Osteocyte (in vitro differentiated cells): ENCODE results near the gene DNTTIP2. TPM values are rescaled to one million over a fixed set of nuclear protein-coding genes. Genes with fewer than 3 reads are reported as not detected.
"Not testable (repeated sequence)": the region's sequence is repeated elsewhere in the genome, so short reads cannot be mapped to it uniquely, and the experiment has no call there.

ENCODE experiments used
- DNase-seq: peaks from one replicate; pipeline ENCODE4 v3.0.0; 2021; ENCODE audit warnings: mixed read lengths; ENCODE audit not compliant: unreplicated experiment; ENCODE audit errors: extremely low spot score
- H3K27ac Mint-ChIP-seq: one replicate; pipeline ENCODE4 v1.8.0; 2021; ENCODE audit warnings: mild to moderate bottlenecking, mixed read lengths; ENCODE audit not compliant: unreplicated experiment
- H3K27me3 Mint-ChIP-seq: one replicate; pipeline ENCODE4 v1.8.0; 2021; ENCODE audit warnings: mixed read lengths; ENCODE audit not compliant: unreplicated experiment
- H3K36me3 Mint-ChIP-seq: one replicate; pipeline ENCODE4 v1.8.0; 2021; ENCODE audit warnings: mixed read lengths; ENCODE audit not compliant: unreplicated experiment
- H3K4me1 Mint-ChIP-seq: one replicate; pipeline ENCODE4 v1.8.0; 2021; ENCODE audit warnings: mixed read lengths; ENCODE audit not compliant: unreplicated experiment
- H3K4me3 Mint-ChIP-seq: one replicate; pipeline ENCODE4 v1.8.0; 2021; ENCODE audit warnings: mild to moderate bottlenecking, moderate library complexity, mixed read lengths; ENCODE audit not compliant: unreplicated experiment
- H3K9me3 Mint-ChIP-seq: one replicate; pipeline ENCODE4 v1.8.0; 2021; ENCODE audit warnings: mixed read lengths; ENCODE audit not compliant: unreplicated experiment
- CTCF ChIP-seq: fragments of 200-600 bp; sonication (generic); IDR thresholded peaks from 2 replicates; pipeline ENCODE4 v1.5.0; 2021; ENCODE audit warnings: antibody characterized with exemption, mild to moderate bottlenecking, moderate library complexity
- total RNA-seq: library from RNA; stranded (reverse); gene quantifications from 2 replicates; pipeline ENCODE4 v1.2.1, GENCODE V29; 2021

DNTTIP2 gene
- total RNA-seq, 1 donor from 2014 or later: 48.0 TPM

GRCh38 chr1:93876244-93876643 is 2.8 kb downstream of the DNTTIP2 start:
- H3K27me3 Mint-ChIP-seq: no peaks in the 10 kb centered on the region
- H3K4me1 Mint-ChIP-seq: peaks cover 30% of the 10 kb centered on the region
- no peaks in the 10 kb centered on the region for H3K9me3 Mint-ChIP-seq
- TF ChIP-seq CTCF: no peak
- H3K4me3 Mint-ChIP-seq: no peak overlapping the region
- DNase-seq: no peak
- no peak overlapping the region for H3K27ac Mint-ChIP-seq
- peaks cover 38% of the 10 kb centered on the region for H3K36me3 Mint-ChIP-seq

- peaks cover 23% of the 10 kb centered on the region for H3K4me1 Mint-ChIP-seq
- no peak for DNase-seq
- H3K9me3 Mint-ChIP-seq: no peaks in the 10 kb centered on the region
- no peak overlapping the region for H3K4me3 Mint-ChIP-seq
- no peak overlapping the region for H3K27ac Mint-ChIP-seq
- TF ChIP-seq CTCF: peak; percentile 76
- H3K27me3 Mint-ChIP-seq: no peaks in the 10 kb centered on the region
- H3K36me3 Mint-ChIP-seq: peaks cover 53% of the 10 kb centered on the region
These were observed 4.9 kb downstream of the DNTTIP2 start for GRCh38 chr1:93874025-93874651.

GRCh38 chr1:93871366-93871765 is 7.6 kb downstream of the DNTTIP2 start:
- no peak for TF ChIP-seq CTCF
- DNase-seq: no peak
- peaks cover 62% of the 10 kb centered on the region for H3K36me3 Mint-ChIP-seq
- H3K27me3 Mint-ChIP-seq: no peaks in the 10 kb centered on the region
- no peak overlapping the region for H3K27ac Mint-ChIP-seq
- peaks cover 3% of the 10 kb centered on the region for H3K4me1 Mint-ChIP-seq
- no peaks in the 10 kb centered on the region for H3K9me3 Mint-ChIP-seq
- no peak overlapping the region for H3K4me3 Mint-ChIP-seq

DNA sequence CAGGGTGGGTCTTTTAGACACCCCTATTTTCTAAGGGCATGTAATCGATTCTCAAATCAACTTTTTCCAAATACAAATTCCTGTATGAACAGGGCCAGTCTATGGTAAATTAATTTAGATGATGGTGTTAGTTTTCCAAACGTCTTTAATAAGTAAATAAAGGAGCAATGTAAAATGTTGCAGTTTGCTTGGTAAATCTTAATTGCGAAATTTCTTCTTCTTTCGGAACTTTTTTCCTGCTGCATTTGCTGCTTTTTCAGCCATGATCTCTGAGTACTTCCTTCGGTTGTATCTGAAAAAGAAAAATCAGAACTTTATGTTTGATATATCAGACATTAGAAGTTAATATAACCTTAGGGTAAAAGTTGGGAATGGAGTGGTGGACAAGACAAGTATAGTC is 9.4 kb downstream of the DNTTIP2 start:
- Mint-ChIP-seq H3K4me3 (no peak overlapping the region), H3K27me3 (peaks cover 3% of the 10 kb centered on the region), H3K9me3 (no peaks in the 10 kb centered on the region), H3K27ac (no peak overlapping the region), H3K36me3 (peaks cover 53% of the 10 kb centered on the region), H3K4me1 (peaks cover 1% of the 10 kb centered on the region)
- no peak for DNase-seq
- TF ChIP-seq CTCF: no peak

- peaks cover 44% of the 10 kb centered on the region for H3K36me3 Mint-ChIP-seq
- H3K27me3 Mint-ChIP-seq, H3K9me3 Mint-ChIP-seq, H3K27ac Mint-ChIP-seq, H3K4me1 Mint-ChIP-seq, H3K4me3 Mint-ChIP-seq, DNase-seq: not testable (repeated sequence)
These were observed 10.5 kb downstream of the DNTTIP2 start for GRCh38 chr1:93868492-93868891.

- no peaks in the 10 kb centered on the region for H3K9me3 Mint-ChIP-seq
- H3K4me1 Mint-ChIP-seq: no peaks in the 10 kb centered on the region
- TF ChIP-seq CTCF: no peak
- H3K27ac Mint-ChIP-seq: no peak overlapping the region
- DNase-seq: no peak
- H3K36me3 Mint-ChIP-seq: peaks cover 27% of the 10 kb centered on the region
- H3K4me3 Mint-ChIP-seq: no peak overlapping the region
- H3K27me3 Mint-ChIP-seq: peaks cover 20% of the 10 kb centered on the region
These were observed 13.8 kb downstream of the DNTTIP2 start for GRCh38 chr1:93865253-93865652.
